K562 (cell line): Measurements from ENCODE around the gene C1orf116. TPM values are rescaled to one million over a fixed set of nuclear protein-coding genes. Genes with fewer than 3 reads are reported as not detected.

Experiments used
- ARNT ChIP-seq, 2 experiments: fragments of 450-650 bp; IDR thresholded peaks; 2 replicates each; pipeline ENCODE4 v1.6.1; 2016; ENCODE audit warnings: mild to moderate bottlenecking in 1 of 2
- CC2D1A ChIP-seq: fragments of 450-650 bp; IDR thresholded peaks from 2 replicates; pipeline ENCODE4 v1.6.1; 2017; ENCODE audit warnings: mild to moderate bottlenecking
- CEBPG ChIP-seq, 3 experiments: fragments of 200-800 bp in 1 of 3; sonication (Bioruptor generic) in 1 of 3; sonication (generic) in 1 of 3; formaldehyde crosslinking in 1 of 3; IDR thresholded peaks in 2 of 3; conservative IDR thresholded peaks in 1 of 3; 2 replicates each; pipeline versions ENCODE4 v1.6.1 to v1.8.0; 2016 to 2022; ENCODE audit warnings: missing compliant biosample characterization in 2 of 3, missing genetic modification characterization in 2 of 3, mild to moderate bottlenecking in 1 of 3, missing genetic modification reagents in 1 of 3
- CXXC5 ChIP-seq: fragments of 250-450 bp; sonication (Bioruptor Pico); IDR thresholded peaks from 2 replicates; pipeline ENCODE4 v1.8.0; 2022; ENCODE audit warnings: inconsistent platforms, mild to moderate bottlenecking, moderate library complexity
- ETV5 ChIP-seq: sonication (generic); formaldehyde crosslinking; IDR thresholded peaks from 2 replicates; pipeline ENCODE4 v1.4.0; 2020; ENCODE audit warnings: low read depth, mild to moderate bottlenecking, missing genetic modification reagents
- GTF2E2 ChIP-seq: fragments of 200-800 bp; sonication (Bioruptor generic); IDR thresholded peaks from 2 replicates; pipeline ENCODE4 v1.6.1; 2016; ENCODE audit warnings: missing genetic modification characterization, missing compliant biosample characterization
- HDAC1 ChIP-seq, 2 experiments: fragments of 450-650 bp; IDR thresholded peaks; 2 replicates each; pipeline ENCODE4 v1.6.1; 2016 to 2017; ENCODE audit warnings: inconsistent platforms in 1 of 2, mild to moderate bottlenecking in 1 of 2, moderate library complexity in 1 of 2
- HDAC3 ChIP-seq: fragments of 450-650 bp; IDR thresholded peaks from 2 replicates; pipeline ENCODE4 v1.6.1; 2018; ENCODE audit warnings: borderline replicate concordance, mild to moderate bottlenecking, moderate library complexity; ENCODE audit not compliant: partially characterized antibody
- HLTF ChIP-seq: fragments of 450-650 bp; IDR thresholded peaks from 2 replicates; pipeline ENCODE4 v1.6.1; 2016
- MTA3 ChIP-seq: fragments of 450-650 bp; formaldehyde crosslinking; IDR thresholded peaks from 2 replicates; pipeline ENCODE4 v1.6.1; 2017; ENCODE audit warnings: mild to moderate bottlenecking, borderline replicate concordance
- PCBP2 ChIP-seq: fragments of 200-400 bp; formaldehyde crosslinking; IDR thresholded peaks from 2 replicates; pipeline ENCODE4 v1.6.1; 2018; ENCODE audit warnings: low read length, low read depth, mild to moderate bottlenecking, moderate library complexity; ENCODE audit not compliant: poor library complexity, severe bottlenecking
- POLR2AphosphoS2 ChIP-seq: IDR thresholded peaks from 2 replicates; pipeline ENCODE4 v1.6.1; 2012; ENCODE audit warnings: low read length, improper control_type of control experiment
- RAD21 ChIP-seq, 2 experiments: fragments of 250-450 bp in 1 of 2; fragments of 450-650 bp in 1 of 2; sonication (Bioruptor Pico) in 1 of 2; formaldehyde crosslinking in 1 of 2; IDR thresholded peaks in 1 of 2; conservative IDR thresholded peaks in 1 of 2; 2 replicates each; pipeline versions ENCODE4 v1.4.0 to v1.8.0; 2020 to 2022; ENCODE audit warnings: mild to moderate bottlenecking in 2 of 2, moderate library complexity in 1 of 2
- TEAD1 ChIP-seq, 2 experiments: fragments of 450-650 bp in 1 of 2; sonication (generic) in 1 of 2; formaldehyde crosslinking; IDR thresholded peaks; 2 replicates each; pipeline versions ENCODE4 v1.4.0 to v1.8.0; 2020 to 2022; ENCODE audit warnings: mild to moderate bottlenecking in 2 of 2, missing genetic modification reagents in 1 of 2
- TFAM ChIP-seq: fragments of 250-450 bp; sonication (Bioruptor Pico); conservative IDR thresholded peaks from 2 replicates; pipeline ENCODE4 v1.5.0; 2021; ENCODE audit warnings: mild to moderate bottlenecking, moderate library complexity
- ZBTB49 ChIP-seq: sonication (generic); formaldehyde crosslinking; IDR thresholded peaks from 2 replicates; pipeline ENCODE4 v1.8.0; 2022; ENCODE audit warnings: missing genetic modification reagents, mild to moderate bottlenecking, borderline replicate concordance
- ZC3H4 ChIP-seq: sonication (generic); formaldehyde crosslinking; IDR thresholded peaks from 2 replicates; pipeline ENCODE4 v1.9.0; 2021; ENCODE audit warnings: missing genetic modification reagents, borderline replicate concordance
- ZNF282 ChIP-seq: sonication (generic); formaldehyde crosslinking; IDR thresholded peaks from 2 replicates; pipeline ENCODE4 v1.8.1; 2023; ENCODE audit warnings: missing genetic modification reagents
- ZNF384 ChIP-seq: IDR thresholded peaks from 2 replicates; pipeline ENCODE4 v1.6.1; 2012; ENCODE audit warnings: low read depth, low read length, improper control_type of control experiment
- polyA plus RNA-seq, 8 experiments: library from polyadenylated mRNA; depleted of rRNA in 4 of 8; stranded (reverse) in 5 of 8; unstranded in 3 of 8; fragments of >200 nt; fragmentation: Nextera tagmentation in 2 of 8; fragmentation: Illumina TruSeq in 1 of 8; extraction: Ambion mirVana in 2 of 8; extraction: Trizol in 1 of 8; gene quantifications; 2 replicates each; pipeline versions ENCODE4 v1.2.1 to v1.2.3, GENCODE V29; 2011 to 2014; ENCODE audit warnings: inconsistent platforms in 1 of 8, missing spikeins in 1 of 8
- total RNA-seq, 7 experiments: library from RNA; depleted of rRNA in 6 of 7; stranded (reverse); fragments of >200 nt in 6 of 7; fragmentation: Illumina TruSeq in 2 of 7; extraction: Trizol in 2 of 7; gene quantifications; 2 replicates each; pipeline versions ENCODE4 v1.2.1 to v1.2.3, GENCODE V29; 2011 to 2021; ENCODE audit warnings: low replicate concordance in 1 of 7
- TF ChIP-seq, protein P1 (sequence below), 2 experiments: IDR thresholded peaks; 2 replicates each; pipeline ENCODE4 v1.6.1; 2012; ENCODE audit warnings: improper control_type of control experiment in 2 of 2, low read depth in 2 of 2, low read length in 2 of 2, borderline replicate concordance in 1 of 2
- TF ChIP-seq, protein P2 (sequence below): fragments of 450-650 bp; IDR thresholded peaks from 2 replicates; pipeline ENCODE4 v1.6.1; 2016

C1orf116 gene
- total and polyA plus RNA-seq, 9 of the 15 experiments (the other 6 are each of a cell fraction or from before 2014, with no cell fraction given): 0.62 to 3.0 (median 0.95) TPM

- TF ChIP-seq ZBTB49 (CRISPR knock-in tag) (no peak), ZC3H4 (CRISPR knock-in tag) (peak; percentile 87; the same call in 1 of the 2 replicates), ARNT (IDR thresholded peaks at IDR 0.05) (no peak), CEBPG (CRISPR knock-in tag; IDR thresholded peaks at IDR 0.05) (no peak), CEBPG (tag; conservative IDR thresholded peaks at IDR 0.05 in 1 of 2, IDR thresholded peaks at IDR 0.05 in 1 of 2) (0 out of 4 replicates have a peak, but pooled peaks of 1 of the 2 experiments have one; percentile 5), ZNF282 (CRISPR knock-in tag) (no peak), RAD21 (CRISPR knock-in tag; conservative IDR thresholded peaks at IDR 0.05 in 1 of 2, IDR thresholded peaks at IDR 0.05 in 1 of 2) (0 out of 4 replicates have a peak, but pooled peaks of 1 of the 2 experiments have one; percentile 7), TEAD1 (CRISPR knock-in tag; IDR thresholded peaks at IDR 0.05) (peak in 1 of 2 experiments; percentile 28; a peak in 1 of 4 replicates), GTF2E2 (peak; percentile 66; the same call in 1 of the 2 replicates), PCBP2 (no peak), HDAC3 (no peak), ETV5 (peak; percentile 66; the same call in 1 of the 2 replicates), CC2D1A (no peak), MTA3 (peak; percentile 93), CXXC5 (CRISPR knock-in tag) (peak; percentile 88), HLTF (peak; percentile 49; the same call in 1 of the 2 replicates), ZNF384 (peak; percentile 91), TFAM (no peak), HDAC1 (IDR thresholded peaks at IDR 0.05) (peak in 1 of 2 experiments; percentile 92; a peak in 2 of 4 replicates), POLR2AphosphoS2 (no peak)
- TF ChIP-seq, protein P1, sequence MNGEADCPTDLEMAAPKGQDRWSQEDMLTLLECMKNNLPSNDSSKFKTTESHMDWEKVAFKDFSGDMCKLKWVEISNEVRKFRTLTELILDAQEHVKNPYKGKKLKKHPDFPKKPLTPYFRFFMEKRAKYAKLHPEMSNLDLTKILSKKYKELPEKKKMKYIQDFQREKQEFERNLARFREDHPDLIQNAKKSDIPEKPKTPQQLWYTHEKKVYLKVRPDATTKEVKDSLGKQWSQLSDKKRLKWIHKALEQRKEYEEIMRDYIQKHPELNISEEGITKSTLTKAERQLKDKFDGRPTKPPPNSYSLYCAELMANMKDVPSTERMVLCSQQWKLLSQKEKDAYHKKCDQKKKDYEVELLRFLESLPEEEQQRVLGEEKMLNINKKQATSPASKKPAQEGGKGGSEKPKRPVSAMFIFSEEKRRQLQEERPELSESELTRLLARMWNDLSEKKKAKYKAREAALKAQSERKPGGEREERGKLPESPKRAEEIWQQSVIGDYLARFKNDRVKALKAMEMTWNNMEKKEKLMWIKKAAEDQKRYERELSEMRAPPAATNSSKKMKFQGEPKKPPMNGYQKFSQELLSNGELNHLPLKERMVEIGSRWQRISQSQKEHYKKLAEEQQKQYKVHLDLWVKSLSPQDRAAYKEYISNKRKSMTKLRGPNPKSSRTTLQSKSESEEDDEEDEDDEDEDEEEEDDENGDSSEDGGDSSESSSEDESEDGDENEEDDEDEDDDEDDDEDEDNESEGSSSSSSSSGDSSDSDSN (IDR thresholded peaks at IDR 0.05; ENCODE audit: borderline replicate concordance in 1 of 2, low read depth in 2 of 2, low read length in 2 of 2): peak; percentile 70 to 75; a peak in 1 of 4 replicates
- TF ChIP-seq, protein P2, sequence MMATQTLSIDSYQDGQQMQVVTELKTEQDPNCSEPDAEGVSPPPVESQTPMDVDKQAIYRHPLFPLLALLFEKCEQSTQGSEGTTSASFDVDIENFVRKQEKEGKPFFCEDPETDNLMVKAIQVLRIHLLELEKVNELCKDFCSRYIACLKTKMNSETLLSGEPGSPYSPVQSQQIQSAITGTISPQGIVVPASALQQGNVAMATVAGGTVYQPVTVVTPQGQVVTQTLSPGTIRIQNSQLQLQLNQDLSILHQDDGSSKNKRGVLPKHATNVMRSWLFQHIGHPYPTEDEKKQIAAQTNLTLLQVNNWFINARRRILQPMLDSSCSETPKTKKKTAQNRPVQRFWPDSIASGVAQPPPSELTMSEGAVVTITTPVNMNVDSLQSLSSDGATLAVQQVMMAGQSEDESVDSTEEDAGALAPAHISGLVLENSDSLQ: peak; percentile 46
Measured at GRCh38 chr1:207052911-207053769, 20.6 kb upstream of the C1orf116 start, which contains the start of gene PFKFB2 (continued).
